Measurements from ENCODE around the gene FKBP4. TPM values are rescaled to one million over a fixed set of nuclear protein-coding genes. Genes with fewer than 3 reads are reported as not detected.

Gene FKBP4, protein sequence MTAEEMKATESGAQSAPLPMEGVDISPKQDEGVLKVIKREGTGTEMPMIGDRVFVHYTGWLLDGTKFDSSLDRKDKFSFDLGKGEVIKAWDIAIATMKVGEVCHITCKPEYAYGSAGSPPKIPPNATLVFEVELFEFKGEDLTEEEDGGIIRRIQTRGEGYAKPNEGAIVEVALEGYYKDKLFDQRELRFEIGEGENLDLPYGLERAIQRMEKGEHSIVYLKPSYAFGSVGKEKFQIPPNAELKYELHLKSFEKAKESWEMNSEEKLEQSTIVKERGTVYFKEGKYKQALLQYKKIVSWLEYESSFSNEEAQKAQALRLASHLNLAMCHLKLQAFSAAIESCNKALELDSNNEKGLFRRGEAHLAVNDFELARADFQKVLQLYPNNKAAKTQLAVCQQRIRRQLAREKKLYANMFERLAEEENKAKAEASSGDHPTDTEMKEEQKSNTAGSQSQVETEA
- 11.0 TPM for total RNA-seq

GRCh38 chr12:2794736-2795289 lies at the start of gene FKBP4:
Gene FKBP4 (plus strand): TSS chr12:2794970. CDS start chr12:2795140, 170 bp downstream.
- peaks cover 18% of the 10 kb centered on the region for H3K4me1 ChIP-seq (ENCODE audit: insufficient read depth, low read length)
- peaks cover 4% of the 10 kb centered on the region for H3K27me3 ChIP-seq (ENCODE audit: insufficient read depth, low read length)
- H3K9me3 ChIP-seq (ENCODE audit: low read depth, low read length) = no peaks in the 10 kb centered on the region
- H3K4me3 ChIP-seq (ENCODE audit: low read length) = peak within 1 kb of the TSS; percentile 59

DNA sequence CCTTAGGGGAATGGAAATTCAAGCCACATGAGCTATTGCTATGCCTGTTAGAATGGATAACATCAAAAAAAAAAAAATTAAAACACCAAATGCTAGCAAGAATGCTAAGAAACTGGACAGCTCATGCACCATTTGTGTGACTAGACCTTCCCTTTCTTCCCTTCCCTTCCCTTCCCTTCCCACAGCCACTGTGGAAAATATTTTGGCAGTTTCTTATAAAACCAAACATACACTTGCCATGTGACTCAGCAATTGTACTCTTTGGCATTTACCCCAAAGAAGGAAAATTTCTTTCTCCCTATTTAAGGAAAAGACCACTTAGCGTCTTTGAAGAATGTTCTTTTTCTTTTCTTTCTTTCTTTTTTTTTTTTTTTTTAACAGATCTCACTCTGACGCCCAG lies 49.1 kb upstream of the FKBP4 start:
- H3K4me1 ChIP-seq (ENCODE audit: insufficient read depth, low read length) = no peaks in the 10 kb centered on the region
- no peaks in the 10 kb centered on the region for H3K9me3 ChIP-seq (ENCODE audit: low read depth, low read length)
- no peak overlapping the region for H3K4me3 ChIP-seq (ENCODE audit: low read length)
- no peaks in the 10 kb centered on the region for H3K27me3 ChIP-seq (ENCODE audit: insufficient read depth, low read length)

DNA sequence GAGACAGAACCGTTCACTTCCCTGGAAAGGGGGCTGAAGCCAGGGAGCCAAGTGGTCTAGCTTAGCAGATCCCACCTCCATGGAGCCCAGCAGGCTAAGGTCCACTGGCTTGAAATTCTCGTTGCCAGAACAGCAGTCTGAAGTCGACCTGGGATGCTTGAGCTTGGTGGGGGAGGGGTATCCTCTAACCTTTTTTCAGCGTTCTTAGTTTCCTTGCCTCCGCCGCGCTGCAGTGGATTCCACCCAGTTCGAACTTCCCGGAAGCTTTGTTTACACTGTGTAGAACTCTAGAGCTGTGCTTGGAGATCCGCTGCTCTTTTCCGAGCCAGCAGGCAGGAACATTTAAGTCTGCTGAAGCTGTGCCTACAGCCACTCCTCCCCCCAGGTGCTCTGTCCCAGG lies 45.2 kb upstream of the FKBP4 start:
- Histone ChIP-seq H3K4me1 (ENCODE audit: insufficient read depth, low read length) (no peaks in the 10 kb centered on the region), H3K27me3 (ENCODE audit: insufficient read depth, low read length) (peaks cover 13% of the 10 kb centered on the region), H3K9me3 (ENCODE audit: low read depth, low read length) (no peaks in the 10 kb centered on the region), H3K4me3 (ENCODE audit: low read length) (no peak overlapping the region)

DNA sequence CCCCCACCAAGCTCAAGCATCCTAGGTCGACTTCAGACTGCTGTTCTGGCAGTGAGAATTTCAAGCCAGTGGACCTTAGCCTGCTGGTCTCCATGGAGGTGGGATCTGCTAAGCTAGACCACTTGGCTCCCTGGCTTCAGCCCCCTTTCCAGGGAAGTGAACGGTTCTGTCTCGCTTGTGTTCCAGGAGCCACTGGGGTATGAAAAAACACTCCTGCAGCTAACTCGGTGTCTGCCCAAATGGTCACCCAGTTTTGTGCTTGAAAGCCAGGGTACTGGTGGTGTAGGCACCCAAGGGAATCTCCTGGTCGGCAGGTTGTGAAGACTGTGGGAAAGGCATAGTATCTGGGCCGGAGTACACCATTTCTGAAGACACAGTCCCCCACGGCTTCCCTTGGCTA lies 44.6 kb upstream of the FKBP4 start:
- Histone ChIP-seq H3K4me3 (ENCODE audit: low read length) (no peak overlapping the region), H3K9me3 (ENCODE audit: low read depth, low read length) (no peaks in the 10 kb centered on the region), H3K27me3 (ENCODE audit: insufficient read depth, low read length) (peaks cover 16% of the 10 kb centered on the region), H3K4me1 (ENCODE audit: insufficient read depth, low read length) (no peaks in the 10 kb centered on the region)

GRCh38 chr12:2751230-2751629 lies 43.5 kb upstream of the FKBP4 start:
- H3K4me3 ChIP-seq (ENCODE audit: low read length) = no peak overlapping the region
- no peaks in the 10 kb centered on the region for H3K9me3 ChIP-seq (ENCODE audit: low read depth, low read length)
- no peaks in the 10 kb centered on the region for H3K4me1 ChIP-seq (ENCODE audit: insufficient read depth, low read length)
- H3K27me3 ChIP-seq (ENCODE audit: insufficient read depth, low read length) = peaks cover 16% of the 10 kb centered on the region

GRCh38 chr12:2751686-2752085 lies 43.1 kb upstream of the FKBP4 start:
- Histone ChIP-seq H3K4me1 (ENCODE audit: insufficient read depth, low read length) (no peaks in the 10 kb centered on the region), H3K27me3 (ENCODE audit: insufficient read depth, low read length) (peaks cover 16% of the 10 kb centered on the region), H3K4me3 (ENCODE audit: low read length) (no peak overlapping the region), H3K9me3 (ENCODE audit: low read depth, low read length) (no peaks in the 10 kb centered on the region)

DNA sequence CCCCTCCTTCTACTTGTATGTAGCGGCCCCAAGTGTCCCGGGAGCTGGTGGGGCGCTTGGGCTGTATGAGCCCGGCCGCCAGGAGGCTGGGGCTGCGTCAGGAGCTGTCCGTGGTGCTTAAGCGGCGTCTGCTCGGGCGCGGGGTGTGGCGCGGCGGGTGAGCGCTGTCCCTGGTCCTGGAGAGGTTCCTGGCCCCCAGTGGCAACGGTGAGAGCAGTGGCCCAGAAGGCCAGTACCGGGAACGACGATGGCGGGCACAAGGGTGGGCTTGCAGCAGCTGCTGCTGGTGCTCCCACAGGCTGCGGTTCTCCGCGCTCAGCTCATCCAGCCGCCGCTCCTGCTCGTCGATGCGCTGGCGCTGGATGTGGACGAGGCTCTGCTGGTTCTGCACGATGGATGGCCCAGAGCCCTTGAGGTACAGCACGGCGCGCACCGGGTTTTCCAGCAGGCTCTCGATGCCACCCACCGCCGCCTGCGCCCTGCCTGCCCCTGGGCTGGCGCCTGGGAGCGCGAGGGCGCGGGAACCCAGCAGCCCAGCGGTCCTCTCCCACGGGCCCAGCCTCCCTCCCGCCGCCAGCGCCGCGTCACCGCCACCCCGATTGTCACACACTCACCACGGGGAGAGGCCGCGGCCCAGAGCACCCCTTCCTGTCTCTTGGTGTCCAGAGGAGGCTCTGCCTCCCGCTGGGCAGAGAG lies 41.9 kb upstream of the FKBP4 start:
- peaks cover 16% of the 10 kb centered on the region for H3K27me3 ChIP-seq (ENCODE audit: insufficient read depth, low read length)
- H3K4me3 ChIP-seq (ENCODE audit: low read length) = no peak overlapping the region
- no peaks in the 10 kb centered on the region for H3K9me3 ChIP-seq (ENCODE audit: low read depth, low read length)
- no peaks in the 10 kb centered on the region for H3K4me1 ChIP-seq (ENCODE audit: insufficient read depth, low read length)

DNA sequence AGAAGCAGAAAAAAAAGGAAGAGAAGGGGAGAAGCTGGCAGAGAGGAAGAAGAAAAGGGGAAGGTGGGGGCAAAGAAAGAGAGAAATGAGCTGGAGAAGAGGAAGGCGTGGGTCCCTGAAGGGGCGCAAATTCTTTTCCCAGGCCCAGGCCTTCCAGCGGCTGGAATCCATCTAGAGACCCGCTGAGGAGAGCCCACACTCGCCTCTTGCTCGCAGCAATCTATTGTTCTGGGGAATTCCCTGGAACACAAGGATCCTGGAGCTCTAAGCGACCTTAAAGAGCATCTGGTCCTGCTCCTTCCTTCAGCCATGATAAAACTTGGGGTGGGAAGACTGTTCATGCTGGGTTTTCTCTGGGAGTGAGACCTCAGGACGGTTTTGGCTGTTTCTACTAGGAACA lies 41.2 kb upstream of the FKBP4 start:
- H3K4me1 ChIP-seq (ENCODE audit: insufficient read depth, low read length) = no peaks in the 10 kb centered on the region
- no peaks in the 10 kb centered on the region for H3K9me3 ChIP-seq (ENCODE audit: low read depth, low read length)
- H3K27me3 ChIP-seq (ENCODE audit: insufficient read depth, low read length) = peaks cover 16% of the 10 kb centered on the region
- H3K4me3 ChIP-seq (ENCODE audit: low read length) = no peak overlapping the region

DNA sequence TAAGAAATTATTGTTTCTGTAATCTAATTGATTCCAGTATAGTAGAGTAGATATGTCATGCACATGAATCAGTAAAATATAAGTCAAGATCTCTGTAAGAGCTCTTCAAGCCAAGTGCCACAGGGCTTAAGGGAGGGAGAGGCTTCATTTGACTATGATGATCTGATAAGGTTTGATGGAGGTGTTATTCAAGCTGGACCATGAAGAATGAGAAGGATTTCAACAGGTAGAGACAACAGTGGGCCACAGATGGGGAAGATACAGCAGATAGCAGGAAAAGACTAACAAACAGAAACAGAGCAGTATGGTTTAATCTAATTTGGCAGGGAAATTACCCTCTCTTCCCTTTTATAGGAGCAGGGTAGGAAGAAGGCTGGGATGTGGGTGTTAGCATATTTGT lies 40.6 kb upstream of the FKBP4 start:
- Histone ChIP-seq H3K4me1 (ENCODE audit: insufficient read depth, low read length) (no peaks in the 10 kb centered on the region), H3K4me3 (ENCODE audit: low read length) (no peak overlapping the region), H3K27me3 (ENCODE audit: insufficient read depth, low read length) (peaks cover 16% of the 10 kb centered on the region), H3K9me3 (ENCODE audit: low read depth, low read length) (no peaks in the 10 kb centered on the region)

DNA sequence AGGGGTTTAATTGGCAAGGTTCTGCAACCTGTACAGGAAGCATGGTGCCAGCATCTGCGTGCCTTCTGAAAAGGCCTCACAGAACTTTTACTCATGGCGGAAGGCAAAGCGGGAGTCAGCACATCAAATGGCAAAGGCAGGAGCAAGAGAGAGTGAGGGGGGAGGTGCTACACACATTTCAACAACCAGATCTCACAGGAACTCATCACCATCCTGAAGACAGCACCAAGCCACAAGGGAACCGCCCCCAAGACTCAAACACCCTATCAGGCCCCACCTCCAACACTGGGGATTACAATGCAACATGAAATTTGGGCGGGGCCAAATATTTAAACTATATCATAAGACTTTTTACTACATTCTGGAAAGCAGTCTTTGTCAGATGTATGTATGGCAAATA lies 38.0 kb upstream of the FKBP4 start:
- H3K9me3 ChIP-seq (ENCODE audit: low read depth, low read length) = no peaks in the 10 kb centered on the region

GRCh38 chr12:2759733-2760132 lies 35.0 kb upstream of the FKBP4 start:
- H3K4me3 ChIP-seq (ENCODE audit: low read length) = no peak overlapping the region

More for the DNA sequence above, 38.0 kb upstream of the FKBP4 start:
- H3K4me3 ChIP-seq (ENCODE audit: low read length) = no peak overlapping the region
- no peaks in the 10 kb centered on the region for H3K4me1 ChIP-seq (ENCODE audit: insufficient read depth, low read length)
- H3K27me3 ChIP-seq (ENCODE audit: insufficient read depth, low read length) = peaks cover 11% of the 10 kb centered on the region

DNA sequence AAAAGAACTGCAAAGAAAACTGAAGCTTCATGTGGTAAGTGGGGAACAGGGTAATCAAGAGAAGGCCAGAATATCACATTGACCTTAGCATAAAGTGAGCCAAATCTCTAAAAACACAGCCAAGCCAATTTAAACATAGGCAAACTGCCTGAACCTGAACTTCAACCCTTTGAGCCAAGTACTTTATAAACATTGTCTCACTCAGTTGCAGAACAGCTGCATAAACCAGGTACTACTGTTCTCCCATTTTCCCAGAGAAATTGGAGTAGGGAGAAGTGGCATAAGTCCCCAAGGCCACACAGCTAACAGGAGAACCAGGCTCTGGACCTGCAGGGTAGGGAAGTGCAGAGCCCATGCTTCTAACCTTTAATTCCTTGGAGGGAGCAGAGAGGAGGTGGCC lies 30.4 kb upstream of the FKBP4 start:
- no peaks in the 10 kb centered on the region for H3K9me3 ChIP-seq (ENCODE audit: low read depth, low read length)
- no peaks in the 10 kb centered on the region for H3K4me1 ChIP-seq (ENCODE audit: insufficient read depth, low read length)
- no peaks in the 10 kb centered on the region for H3K27me3 ChIP-seq (ENCODE audit: insufficient read depth, low read length)
- H3K4me3 ChIP-seq (ENCODE audit: low read length) = no peak overlapping the region

More at GRCh38 chr12:2759733-2760132, 35.0 kb upstream of the FKBP4 start:
- Histone ChIP-seq H3K4me1 (ENCODE audit: insufficient read depth, low read length) (no peaks in the 10 kb centered on the region), H3K9me3 (ENCODE audit: low read depth, low read length) (no peaks in the 10 kb centered on the region), H3K27me3 (ENCODE audit: insufficient read depth, low read length) (peaks cover under 1% of the 10 kb centered on the region)

GRCh38 chr12:2765052-2765451 lies 29.7 kb upstream of the FKBP4 start:
- Histone ChIP-seq H3K9me3 (ENCODE audit: low read depth, low read length) (no peaks in the 10 kb centered on the region), H3K27me3 (ENCODE audit: insufficient read depth, low read length) (no peaks in the 10 kb centered on the region), H3K4me3 (ENCODE audit: low read length) (no peak overlapping the region)

GRCh38 chr12:2765608-2766007 lies 29.2 kb upstream of the FKBP4 start:
- Histone ChIP-seq H3K4me1 (ENCODE audit: insufficient read depth, low read length) (no peaks in the 10 kb centered on the region), H3K4me3 (ENCODE audit: low read length) (no peak overlapping the region), H3K9me3 (ENCODE audit: low read depth, low read length) (no peaks in the 10 kb centered on the region), H3K27me3 (ENCODE audit: insufficient read depth, low read length) (no peaks in the 10 kb centered on the region)

More at GRCh38 chr12:2765052-2765451, 29.7 kb upstream of the FKBP4 start:
- no peaks in the 10 kb centered on the region for H3K4me1 ChIP-seq (ENCODE audit: insufficient read depth, low read length)

GRCh38 chr12:2768224-2768961 lies 26.4 kb upstream of the FKBP4 start:
- Histone ChIP-seq H3K9me3 (ENCODE audit: low read depth, low read length) (no peaks in the 10 kb centered on the region), H3K27me3 (ENCODE audit: insufficient read depth, low read length) (no peaks in the 10 kb centered on the region), H3K4me3 (ENCODE audit: low read length) (no peak overlapping the region), H3K4me1 (ENCODE audit: insufficient read depth, low read length) (no peaks in the 10 kb centered on the region)
